Measurements from ENCODE around the gene ATP1A3. TPM values are rescaled to one million over a fixed set of nuclear protein-coding genes. Genes with fewer than 3 reads are reported as not detected.

Gene ATP1A3
- polyA plus RNA-seq, 1 donor from 2014 or later: 36.2 TPM

DNA sequence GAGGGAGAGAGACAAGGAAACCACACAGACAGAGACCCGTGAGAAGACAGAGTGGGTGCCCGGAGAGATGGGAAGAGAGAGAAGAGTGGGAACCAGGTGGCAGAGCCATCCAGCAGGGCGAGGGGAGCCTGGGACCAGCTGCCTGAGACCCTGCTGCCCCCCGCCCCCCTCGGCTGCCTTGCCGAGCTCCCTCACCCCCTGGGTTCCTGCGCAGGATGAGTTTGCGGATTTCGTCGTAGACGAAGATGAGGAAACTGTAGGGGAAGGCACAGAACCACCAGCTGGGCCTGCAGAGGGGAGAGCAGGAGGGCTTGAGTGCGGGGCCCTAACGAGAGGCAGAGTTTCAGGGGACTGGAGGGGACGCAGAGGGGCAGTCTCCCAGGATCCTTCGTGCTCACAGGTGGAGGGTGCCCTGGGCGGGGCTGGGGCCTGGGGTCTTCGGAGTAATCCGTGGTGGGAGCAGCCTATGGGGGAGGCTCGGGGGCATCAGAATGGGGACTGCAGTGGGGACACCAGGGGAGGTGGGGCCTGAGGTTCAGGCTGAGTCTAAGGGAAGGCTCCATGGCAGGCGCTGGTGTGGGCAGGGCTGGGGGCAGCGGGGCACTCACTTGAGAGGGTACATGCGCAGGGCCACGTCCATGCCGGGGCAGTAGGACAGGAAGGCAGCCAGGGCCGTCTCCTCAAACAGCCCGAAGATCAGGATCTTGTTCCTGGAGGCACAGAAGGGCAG, 26.8 kb downstream of the ATP1A3 start:
- Histone ChIP-seq H3K9ac (ENCODE audit: low read length) (no peak overlapping the region), H3K36me3 (ENCODE audit: insufficient read depth, low read length) (no peaks in the 10 kb centered on the region), H3K9me3 (ENCODE audit: low read length) (no peaks in the 10 kb centered on the region), H3K27me3 (ENCODE audit: insufficient read depth, low read depth, low read length) (no peaks in the 10 kb centered on the region), H3K79me2 (replicated peaks; ENCODE audit: insufficient read depth, low read length) (no peaks in the 10 kb centered on the region), H2AFZ (ENCODE audit: low read depth, low read length) (no peak overlapping the region), H3K4me3 (ENCODE audit: low read length) (no peak overlapping the region), H4K20me1 (ENCODE audit: insufficient read depth) (no peaks in the 10 kb centered on the region), H3K9me2 (ENCODE audit: insufficient read depth, low read length) (no peaks in the 10 kb centered on the region), H3K4me2 (ENCODE audit: low read length) (no peak overlapping the region), H3F3A (ENCODE audit: insufficient read depth, low read length, poor library complexity, severe bottlenecking) (no peaks in the 10 kb centered on the region), H3K27ac (ENCODE audit: low read length) (no peak overlapping the region)
- TF ChIP-seq, protein P1, sequence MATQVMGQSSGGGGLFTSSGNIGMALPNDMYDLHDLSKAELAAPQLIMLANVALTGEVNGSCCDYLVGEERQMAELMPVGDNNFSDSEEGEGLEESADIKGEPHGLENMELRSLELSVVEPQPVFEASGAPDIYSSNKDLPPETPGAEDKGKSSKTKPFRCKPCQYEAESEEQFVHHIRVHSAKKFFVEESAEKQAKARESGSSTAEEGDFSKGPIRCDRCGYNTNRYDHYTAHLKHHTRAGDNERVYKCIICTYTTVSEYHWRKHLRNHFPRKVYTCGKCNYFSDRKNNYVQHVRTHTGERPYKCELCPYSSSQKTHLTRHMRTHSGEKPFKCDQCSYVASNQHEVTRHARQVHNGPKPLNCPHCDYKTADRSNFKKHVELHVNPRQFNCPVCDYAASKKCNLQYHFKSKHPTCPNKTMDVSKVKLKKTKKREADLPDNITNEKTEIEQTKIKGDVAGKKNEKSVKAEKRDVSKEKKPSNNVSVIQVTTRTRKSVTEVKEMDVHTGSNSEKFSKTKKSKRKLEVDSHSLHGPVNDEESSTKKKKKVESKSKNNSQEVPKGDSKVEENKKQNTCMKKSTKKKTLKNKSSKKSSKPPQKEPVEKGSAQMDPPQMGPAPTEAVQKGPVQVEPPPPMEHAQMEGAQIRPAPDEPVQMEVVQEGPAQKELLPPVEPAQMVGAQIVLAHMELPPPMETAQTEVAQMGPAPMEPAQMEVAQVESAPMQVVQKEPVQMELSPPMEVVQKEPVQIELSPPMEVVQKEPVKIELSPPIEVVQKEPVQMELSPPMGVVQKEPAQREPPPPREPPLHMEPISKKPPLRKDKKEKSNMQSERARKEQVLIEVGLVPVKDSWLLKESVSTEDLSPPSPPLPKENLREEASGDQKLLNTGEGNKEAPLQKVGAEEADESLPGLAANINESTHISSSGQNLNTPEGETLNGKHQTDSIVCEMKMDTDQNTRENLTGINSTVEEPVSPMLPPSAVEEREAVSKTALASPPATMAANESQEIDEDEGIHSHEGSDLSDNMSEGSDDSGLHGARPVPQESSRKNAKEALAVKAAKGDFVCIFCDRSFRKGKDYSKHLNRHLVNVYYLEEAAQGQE (IDR thresholded peaks at IDR 0.05; ENCODE audit: borderline replicate concordance): no peak
- TF ChIP-seq SMC3 (conservative IDR thresholded peaks at IDR 0.05; ENCODE audit: poor library complexity) (no peak), EZH2 (IDR thresholded peaks at IDR 0.05; ENCODE audit: borderline replicate concordance, insufficient read depth, low read length, poor library complexity, severe bottlenecking) (no peak), RAD21 (conservative IDR thresholded peaks at IDR 0.05) (no peak), MXI1 (conservative IDR thresholded peaks at IDR 0.05; ENCODE audit: poor library complexity, severe bottlenecking) (no peak), TAF1 (IDR thresholded peaks at IDR 0.05; ENCODE audit: low read depth) (no peak), EP300 (conservative IDR thresholded peaks at IDR 0.05; ENCODE audit: poor library complexity, severe bottlenecking) (no peak), POLR2AphosphoS5 (IDR thresholded peaks at IDR 0.05) (no peak)
- TF ChIP-seq, protein P2, sequence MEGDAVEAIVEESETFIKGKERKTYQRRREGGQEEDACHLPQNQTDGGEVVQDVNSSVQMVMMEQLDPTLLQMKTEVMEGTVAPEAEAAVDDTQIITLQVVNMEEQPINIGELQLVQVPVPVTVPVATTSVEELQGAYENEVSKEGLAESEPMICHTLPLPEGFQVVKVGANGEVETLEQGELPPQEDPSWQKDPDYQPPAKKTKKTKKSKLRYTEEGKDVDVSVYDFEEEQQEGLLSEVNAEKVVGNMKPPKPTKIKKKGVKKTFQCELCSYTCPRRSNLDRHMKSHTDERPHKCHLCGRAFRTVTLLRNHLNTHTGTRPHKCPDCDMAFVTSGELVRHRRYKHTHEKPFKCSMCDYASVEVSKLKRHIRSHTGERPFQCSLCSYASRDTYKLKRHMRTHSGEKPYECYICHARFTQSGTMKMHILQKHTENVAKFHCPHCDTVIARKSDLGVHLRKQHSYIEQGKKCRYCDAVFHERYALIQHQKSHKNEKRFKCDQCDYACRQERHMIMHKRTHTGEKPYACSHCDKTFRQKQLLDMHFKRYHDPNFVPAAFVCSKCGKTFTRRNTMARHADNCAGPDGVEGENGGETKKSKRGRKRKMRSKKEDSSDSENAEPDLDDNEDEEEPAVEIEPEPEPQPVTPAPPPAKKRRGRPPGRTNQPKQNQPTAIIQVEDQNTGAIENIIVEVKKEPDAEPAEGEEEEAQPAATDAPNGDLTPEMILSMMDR (IDR thresholded peaks at IDR 0.05; ENCODE audit: poor library complexity, severe bottlenecking): no peak

DNA sequence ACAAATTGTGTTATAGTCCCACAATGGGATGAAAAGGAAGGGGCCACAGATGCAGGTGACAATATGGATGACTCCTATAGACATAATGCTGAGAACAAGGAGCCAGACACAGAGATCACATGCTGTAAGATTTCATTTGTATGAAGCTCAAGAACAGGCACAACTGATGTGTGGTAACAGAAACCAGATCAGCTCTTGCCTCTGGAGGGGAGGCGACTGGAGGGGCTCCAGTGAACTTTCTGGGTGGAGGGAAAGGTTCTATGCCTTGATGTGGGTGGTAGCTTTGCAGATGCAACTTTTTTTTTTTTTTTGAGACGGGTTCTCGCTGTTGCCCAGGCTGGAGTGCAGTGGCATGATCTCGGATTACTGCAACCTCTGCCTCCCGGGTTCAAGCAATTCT, 28.9 kb downstream of the ATP1A3 start:
- H3K79me2 ChIP-seq (replicated peaks; ENCODE audit: insufficient read depth, low read length): no peaks in the 10 kb centered on the region
- H3K9me2 ChIP-seq (ENCODE audit: insufficient read depth, low read length): no peaks in the 10 kb centered on the region
- H3K9ac ChIP-seq (ENCODE audit: low read length): no peak overlapping the region
- no peaks in the 10 kb centered on the region for H4K20me1 ChIP-seq (ENCODE audit: insufficient read depth)
- no peak overlapping the region for H3K4me2 ChIP-seq (ENCODE audit: low read length)
- no peak overlapping the region for H2AFZ ChIP-seq (ENCODE audit: low read depth, low read length)
- H3K36me3 ChIP-seq (ENCODE audit: insufficient read depth, low read length): no peaks in the 10 kb centered on the region
- no peaks in the 10 kb centered on the region for H3K27me3 ChIP-seq (ENCODE audit: insufficient read depth, low read depth, low read length)
- no peaks in the 10 kb centered on the region for H3K9me3 ChIP-seq (ENCODE audit: low read length)
- no peak overlapping the region for H3K27ac ChIP-seq (ENCODE audit: low read length)
- TF ChIP-seq POLR2AphosphoS5 (IDR thresholded peaks at IDR 0.05) (no peak), MXI1 (conservative IDR thresholded peaks at IDR 0.05; ENCODE audit: poor library complexity, severe bottlenecking) (no peak), RAD21 (conservative IDR thresholded peaks at IDR 0.05) (no peak), EP300 (conservative IDR thresholded peaks at IDR 0.05; ENCODE audit: poor library complexity, severe bottlenecking) (no peak), TAF1 (IDR thresholded peaks at IDR 0.05; ENCODE audit: low read depth) (no peak), EZH2 (IDR thresholded peaks at IDR 0.05; ENCODE audit: borderline replicate concordance, insufficient read depth, low read length, poor library complexity, severe bottlenecking) (no peak), SMC3 (conservative IDR thresholded peaks at IDR 0.05; ENCODE audit: poor library complexity) (no peak)
- TF ChIP-seq, protein P2 (IDR thresholded peaks at IDR 0.05; ENCODE audit: poor library complexity, severe bottlenecking): no peak
- TF ChIP-seq, protein P1 (IDR thresholded peaks at IDR 0.05; ENCODE audit: borderline replicate concordance): no peak
- no peak overlapping the region for H3K4me3 ChIP-seq (ENCODE audit: low read length)
- no peaks in the 10 kb centered on the region for H3F3A ChIP-seq (ENCODE audit: insufficient read depth, low read length, poor library complexity, severe bottlenecking)
